Esophagus muscularis mucosa (tissue), 4 donors: ENCODE results near the gene ZNF747. TPM values are rescaled to one million over a fixed set of nuclear protein-coding genes. Genes with fewer than 3 reads are reported as not detected.
A peak's percentile ranks its signal among the peaks of the same experiment; 100 is the strongest.

ENCODE experiments used
- DNase-seq: peaks from one replicate; pipeline ENCODE4 v3.0.0-alpha.2; 2017; ENCODE audit errors: extremely low spot score
- H3K27ac ChIP-seq, 4 donors: fragments of 200-600 bp; sonication (generic); replicated peaks in 1 of 4; 1 replicate in 3 of 4; 2 replicates in 1 of 4; pipeline ENCODE4 v1.5.1; 2016 to 2019; ENCODE audit warnings: mild to moderate bottlenecking in 1 of 4
- H3K27me3 ChIP-seq, 4 donors: fragments of 200-600 bp; sonication (generic); one replicate each; pipeline versions ENCODE4 v1.5.1 to v1.6.0; 2016 to 2019
- H3K36me3 ChIP-seq, 4 donors: fragments of 200-600 bp; sonication (generic); one replicate each; pipeline ENCODE4 v1.5.1; 2016 to 2019
- H3K4me1 ChIP-seq, 4 donors: fragments of 200-600 bp; sonication (generic); one replicate each; pipeline ENCODE4 v1.5.1; 2016 to 2019
- H3K4me3 ChIP-seq, 4 donors: fragments of 200-600 bp; sonication (generic); 1 replicate in 2 of 4; 2 replicates in 2 of 4; pipeline ENCODE4 v1.5.1; 2016 to 2019; ENCODE audit warnings: mild to moderate bottlenecking in 4 of 4, moderate library complexity in 1 of 4
- H3K9me3 ChIP-seq, 4 donors: fragments of 200-600 bp; sonication (generic); 1 replicate in 3 of 4; 2 replicates in 1 of 4; pipeline ENCODE4 v1.5.1; 2016 to 2019
- CTCF ChIP-seq, 3 experiments: fragments of 200-600 bp in 2 of 3; fragments of 450-650 bp in 1 of 3; sonication (generic) in 2 of 3; IDR thresholded peaks; one replicate each; pipeline ENCODE4 v1.5.1; 2017 to 2019; ENCODE audit warnings: antibody characterized with exemption in 3 of 3, mild to moderate bottlenecking in 2 of 3, moderate library complexity in 1 of 3
- EP300 ChIP-seq: sonication (generic); formaldehyde crosslinking; IDR thresholded peaks from one replicate; pipeline ENCODE4 v1.6.1; 2017; ENCODE audit warnings: antibody characterized with exemption
- POLR2A ChIP-seq: fragments of 450-650 bp; IDR thresholded peaks from one replicate; pipeline ENCODE4 v1.6.1; 2017; ENCODE audit warnings: antibody characterized with exemption, moderate library complexity, mild to moderate bottlenecking, low read depth
- POLR2AphosphoS5 ChIP-seq, 2 donors: sonication (generic); formaldehyde crosslinking; IDR thresholded peaks; one replicate each; pipeline ENCODE4 v1.6.1; 2017; ENCODE audit warnings: antibody characterized with exemption in 2 of 2
- WGBS: methylation state at CpG from one replicate; pipeline ENCODE4 v1.1.5; 2018; 5-methylcytosine and 5-hydroxymethylcytosine counted together
- intact Hi-C: fragments of 100-400 bp; cut with DNase I; formaldehyde crosslinking; loops from one replicate; pipeline ENCODE4 v1.15.1; 2023
- total RNA-seq, 4 donors: library from RNA; depleted of rRNA; stranded (reverse); fragments of >200 nt; gene quantifications; one replicate each; pipeline versions ENCODE4 v1.1.0 to v1.2.1, GENCODE V29; 2016

The ZNF747 gene
- 10 to 100 TPM; 15.2 to 29.6 (median 22.3) TPM for total RNA-seq

- H3K9me3 ChIP-seq, result no peaks in the 10 kb centered on the region
- H3K27ac ChIP-seq, result peak within 1 kb of the TSS; percentile 89 to 94 (median 93)
- no peaks in the 10 kb centered on the region for H3K27me3 ChIP-seq
- TF ChIP-seq POLR2AphosphoS5 (IDR thresholded peaks at IDR 0.05), result peak; percentile 88 to 90
- TF ChIP-seq CTCF (IDR thresholded peaks at IDR 0.05), result peak in 1 of 3 experiments; percentile 17
- peak; percentile 47 for TF ChIP-seq POLR2A
- no peak for TF ChIP-seq EP300
- H3K4me1 ChIP-seq, result peaks cover 33 to 36% (median 34%) of the 10 kb centered on the region in 4 donors
- 0% methylated on average over 19 of the region's 70 CpGs for WGBS
- H3K36me3 ChIP-seq, result peaks cover 6 to 30% (median 23%) of the 10 kb centered on the region in 4 donors
- DNase-seq, result peak; percentile 98
- peak within 1 kb of the TSS; percentile 68 to 74 (median 72) for H3K4me3 ChIP-seq
- intact Hi-C loops, result loop anchor here (1.0 kb wide), 1 partner anchor 24 kb away; the partner anchor contains the start of gene ZNF764
These were observed at the start of gene ZNF747 for GRCh38 chr16:30534368-30535105. Gene ZNF747, minus strand, starts transcription at chr16:30534858. Its CDS starts 179 bp downstream, at chr16:30534679.

- no peak overlapping the region for H3K27ac ChIP-seq
- no peak for DNase-seq
- peaks cover 18 to 62% (median 49%) of the 10 kb centered on the region in 4 donors for H3K36me3 ChIP-seq
- TF ChIP-seq POLR2AphosphoS5 (IDR thresholded peaks at IDR 0.05) (no peak), POLR2A (no peak), EP300 (no peak), CTCF (IDR thresholded peaks at IDR 0.05) (no peak)
- peaks cover 15 to 64% (median 41%) of the 10 kb centered on the region in 4 donors for H3K4me1 ChIP-seq
- no peaks in the 10 kb centered on the region for H3K27me3 ChIP-seq
- intact Hi-C loops, result no loop called here
- WGBS, result 95% methylated on average over 46 of the region's 48 CpGs
- H3K4me3 ChIP-seq, result no peak overlapping the region
- no peaks in the 10 kb centered on the region for H3K9me3 ChIP-seq
These were observed 48.1 kb upstream of the ZNF747 start for GRCh38 chr16:30582611-30583340.

DNA sequence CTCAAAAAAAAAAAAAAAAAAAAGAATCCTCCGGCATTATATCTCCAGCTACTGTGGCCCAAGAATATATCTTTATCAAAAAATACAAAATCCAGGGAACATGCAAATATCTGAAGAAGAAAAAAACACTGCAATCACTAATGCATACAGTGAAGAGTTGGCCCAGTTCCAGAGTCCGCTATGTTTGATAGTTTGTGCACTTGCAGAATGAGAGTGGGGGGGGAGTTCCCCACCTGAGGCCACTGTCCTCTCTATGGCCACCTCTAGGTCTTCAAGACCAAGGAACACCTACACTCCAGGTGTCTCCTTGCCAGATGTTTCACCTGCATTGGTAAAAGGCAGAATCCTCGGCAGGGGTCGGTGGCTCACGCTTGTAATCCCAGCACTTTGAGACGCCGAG lies 46.8 kb upstream of the ZNF747 start:
- H3K36me3 ChIP-seq, result peaks cover 18 to 74% (median 49%) of the 10 kb centered on the region in 4 donors
- TF ChIP-seq POLR2A (no peak), CTCF (IDR thresholded peaks at IDR 0.05) (no peak), POLR2AphosphoS5 (IDR thresholded peaks at IDR 0.05) (no peak)
- peaks cover 15 to 56% (median 38%) of the 10 kb centered on the region in 4 donors for H3K4me1 ChIP-seq
- no peaks in the 10 kb centered on the region for H3K9me3 ChIP-seq
- DNase-seq, result no peak
- no peak overlapping the region for H3K27ac ChIP-seq
- WGBS, result 86% methylated on average over 7 of the region's 7 CpGs
- H3K27me3 ChIP-seq, result no peaks in the 10 kb centered on the region
- H3K4me3 ChIP-seq, result no peak overlapping the region
- intact Hi-C loops, result no loop called here

- WGBS, result 92% methylated on average over 1 of the region's 1 CpG
- H3K27ac ChIP-seq, result no peak overlapping the region
- H3K9me3 ChIP-seq, result no peaks in the 10 kb centered on the region
- TF ChIP-seq CTCF (IDR thresholded peaks at IDR 0.05) (no peak), EP300 (no peak), POLR2A (no peak)
- no peaks in the 10 kb centered on the region for H3K27me3 ChIP-seq
- H3K4me1 ChIP-seq, result peaks cover 22 to 28% (median 24%) of the 10 kb centered on the region in 4 donors
- no peak for DNase-seq
- H3K4me3 ChIP-seq, result no peak overlapping the region
- H3K36me3 ChIP-seq, result peaks cover 0 to 36% (median 16%) of the 10 kb centered on the region in 4 donors
- intact Hi-C loops, result no loop called here
These were observed 40.0 kb upstream of the ZNF747 start for GRCh38 chr16:30574678-30575077.
